Left ventricle myocardium inferior (tissue), 1 donor: ENCODE data around the gene ADH1A. TPM values are rescaled to one million over a fixed set of nuclear protein-coding genes. Genes with fewer than 3 reads are reported as not detected.

Experiments used
- DNase-seq: peaks from one replicate; pipeline ENCODE4 v3.0.0-alpha.2; 2020
- H3K27ac ChIP-seq: fragments of 200-600 bp; replicated peaks from 2 replicates; pipeline ENCODE4 v1.8.0; 2021
- H3K27me3 ChIP-seq: fragments of 200-600 bp; 2 replicates; pipeline ENCODE4 v1.8.0; 2021; ENCODE audit warnings: low read depth
- H3K36me3 ChIP-seq: fragments of 200-600 bp; 2 replicates; pipeline ENCODE4 v1.8.0; 2021
- H3K4me1 ChIP-seq: fragments of 200-600 bp; 2 replicates; pipeline ENCODE4 v1.8.0; 2021
- H3K4me3 ChIP-seq: fragments of 200-600 bp; 2 replicates; pipeline ENCODE4 v1.8.0; 2021; ENCODE audit warnings: mild to moderate bottlenecking, moderate library complexity
- H3K9me3 ChIP-seq: fragments of 200-600 bp; replicated peaks from 2 replicates; pipeline ENCODE4 v1.8.0; 2021
- CTCF ChIP-seq: fragments of 200-600 bp; IDR thresholded peaks from 2 replicates; pipeline ENCODE4 v1.8.0; 2021; ENCODE audit warnings: antibody characterized with exemption, mild to moderate bottlenecking, borderline replicate concordance
- intact Hi-C: fragments of 100-400 bp; cut with micrococcal nuclease; formaldehyde crosslinking; loops from one replicate; pipeline ENCODE4 v1.11.0; 2022
- long read RNA-seq: library from polyadenylated mRNA; unstranded; transcript quantifications from one replicate; pipeline ENCODE4 v2.0.0, GENCODE V29; 2021
- total RNA-seq: library from RNA; stranded (reverse); fragmentation: NEBNext Ultra II Directional; extraction: Animal tissue kit (Norgen Biotek cat#: 25700); gene quantifications from one replicate; pipeline ENCODE4 v1.2.1, GENCODE V29; 2021
- donor health status: DM: no; HTN: yes; CAD: no; lungs with severe emphysema.

The ADH1A gene
- total RNA-seq, result 0.36 TPM
- long read RNA-seq, result 0 reads

GRCh38 chr4:99290848-99291786, at the start of gene ADH1A:
Gene ADH1A, minus strand, starts transcription at chr4:99290985. Its CDS starts 71 bp downstream, at chr4:99290914.
- Histone ChIP-seq H3K4me3 (no peak within 1 kb of the TSS), H3K36me3 (no peaks in the 10 kb centered on the region), H3K27ac (no peak within 1 kb of the TSS), H3K9me3 (peaks cover 18% of the 10 kb centered on the region), H3K27me3 (no peaks in the 10 kb centered on the region), H3K4me1 (no peaks in the 10 kb centered on the region)
- intact Hi-C loops, result no loop called here
- no peak for TF ChIP-seq CTCF
- DNase-seq, result no peak

GRCh38 chr4:99339172-99339571, 48.4 kb upstream of the ADH1A start:
- no peaks in the 10 kb centered on the region for H3K27me3 ChIP-seq
- no peak overlapping the region for H3K4me3 ChIP-seq
- no peak for DNase-seq
- H3K9me3 ChIP-seq, result no peaks in the 10 kb centered on the region
- TF ChIP-seq CTCF, result no peak
- no peak overlapping the region for H3K27ac ChIP-seq
- peaks cover 3% of the 10 kb centered on the region for H3K36me3 ChIP-seq
- no peaks in the 10 kb centered on the region for H3K4me1 ChIP-seq
- intact Hi-C loops, result no loop called here

GRCh38 chr4:99336553-99336952, 45.8 kb upstream of the ADH1A start:
- H3K4me1 ChIP-seq, result no peaks in the 10 kb centered on the region
- no peak for DNase-seq
- H3K27ac ChIP-seq, result no peak overlapping the region
- TF ChIP-seq CTCF, result no peak
- intact Hi-C loops, result no loop called here
- H3K9me3 ChIP-seq, result no peaks in the 10 kb centered on the region
- no peak overlapping the region for H3K4me3 ChIP-seq
- no peaks in the 10 kb centered on the region for H3K27me3 ChIP-seq
- no peaks in the 10 kb centered on the region for H3K36me3 ChIP-seq

- intact Hi-C loops, result no loop called here
- H3K4me3 ChIP-seq, result no peak overlapping the region
- no peak for TF ChIP-seq CTCF
- no peaks in the 10 kb centered on the region for H3K27me3 ChIP-seq
- no peak overlapping the region for H3K27ac ChIP-seq
- no peaks in the 10 kb centered on the region for H3K4me1 ChIP-seq
- no peaks in the 10 kb centered on the region for H3K36me3 ChIP-seq
- no peaks in the 10 kb centered on the region for H3K9me3 ChIP-seq
- DNase-seq, result no peak
These were observed 44.1 kb upstream of the ADH1A start for GRCh38 chr4:99334880-99335279.

GRCh38 chr4:99330648-99331047, 39.9 kb upstream of the ADH1A start:
- Histone ChIP-seq H3K4me3 (no peak overlapping the region), H3K4me1 (peaks cover 1% of the 10 kb centered on the region), H3K27ac (no peak overlapping the region), H3K36me3 (no peaks in the 10 kb centered on the region), H3K27me3 (no peaks in the 10 kb centered on the region), H3K9me3 (peaks cover 15% of the 10 kb centered on the region)
- no peak for DNase-seq
- intact Hi-C loops, result no loop called here
- TF ChIP-seq CTCF, result no peak
